ENCODE results near the gene IMP4.

GRCh38 chr2:130346741-130347066, 4.0 kb downstream of the IMP4 start:
- TF ChIP-seq CTCF (conservative IDR thresholded peaks at IDR 0.05; ENCODE audit: low read depth in 2 of 2) (no peak), EZH2 (IDR thresholded peaks at IDR 0.05; ENCODE audit: low read depth, unreplicated experiment) (no peak), POLR2AphosphoS5 (IDR thresholded peaks at IDR 0.05; ENCODE audit: low read depth) (no peak), ZNF331 (CRISPR knock-in tag; IDR thresholded peaks at IDR 0.05; ENCODE audit: low read depth) (no peak)

Measured in GM23338 (cell line).